MV-4-11 (cell line): ENCODE results near the gene RALGDS.
A peak's percentile ranks its signal among the peaks of the same experiment; 100 is the strongest.
"Not testable (repeated sequence)": the region's sequence is repeated elsewhere in the genome, so short reads cannot be mapped to it uniquely, and the experiment has no call there.

ENCODE experiments used
- DNase-seq: peaks from one replicate; lab custom pipeline; 2025; lab: John Stamatoyannopoulos, UW

Gene RALGDS

GRCh38 chr9:133121198-133121914 is at the start of gene RALGDS:
Gene RALGDS, minus strand, starts transcription at chr9:133121240. Its CDS starts 86 bp downstream, at chr9:133121154.
- DNase-seq: peak; percentile 98

GRCh38 chr9:133170716-133171115 is 49.7 kb upstream of the RALGDS start:
- no peak for DNase-seq

GRCh38 chr9:133169687-133170086 is 48.6 kb upstream of the RALGDS start:
- DNase-seq: not testable (repeated sequence)

- no peak for DNase-seq
Measured at GRCh38 chr9:133169102-133169501, 48.1 kb upstream of the RALGDS start.

DNA sequence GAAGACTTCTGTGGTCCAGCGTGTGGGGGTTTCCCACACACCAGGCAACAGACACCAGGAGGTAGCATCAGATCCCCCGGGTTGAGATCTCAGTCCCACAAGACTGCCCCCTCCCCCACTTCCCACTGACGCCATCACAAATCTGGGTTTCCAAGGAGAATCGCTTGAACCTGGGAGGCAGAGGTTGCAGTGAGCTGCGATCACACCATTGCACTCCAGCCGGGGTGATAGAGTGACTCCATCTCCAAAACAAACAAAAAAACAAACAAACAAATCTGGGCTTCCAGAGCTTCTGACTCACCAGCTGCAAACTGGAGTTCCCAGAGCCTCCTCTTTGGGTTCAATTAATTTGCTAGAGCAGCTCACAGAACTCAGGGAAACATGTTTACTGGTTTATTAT is 47.4 kb upstream of the RALGDS start:
- no peak for DNase-seq

- DNase-seq: no peak
Measured at GRCh38 chr9:133167769-133168168, 46.7 kb upstream of the RALGDS start.

DNA sequence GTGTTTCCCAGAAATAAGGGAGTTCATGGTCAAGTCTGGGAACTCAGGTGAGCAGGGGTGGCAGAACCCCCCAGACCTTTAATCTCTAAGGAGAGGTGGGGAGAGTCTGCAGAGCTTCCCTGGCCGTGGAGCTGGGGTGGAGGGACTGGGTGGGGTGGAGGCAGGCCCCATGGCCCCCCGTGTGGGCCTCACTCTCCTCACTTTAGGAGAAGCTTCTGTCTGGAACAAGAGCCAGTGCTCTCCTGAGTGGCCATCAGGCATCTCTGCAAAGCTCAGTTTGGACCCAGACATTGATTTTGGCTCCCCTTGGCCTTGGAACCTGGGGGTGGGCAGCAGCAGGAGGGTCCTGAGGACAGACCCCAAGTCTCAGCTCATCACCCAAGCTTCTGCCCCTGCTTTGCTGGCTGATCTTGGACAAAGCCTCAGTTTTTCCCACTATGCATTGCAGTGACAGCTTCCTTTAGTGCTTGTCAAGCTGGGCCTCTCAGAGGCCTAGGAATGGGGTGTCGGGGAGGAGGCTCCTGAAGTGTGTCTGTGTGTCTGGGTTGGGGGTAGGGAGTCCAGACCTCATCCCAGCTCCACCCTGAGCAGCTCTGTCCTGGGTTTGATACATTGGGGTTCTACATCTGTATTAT is 46.2 kb upstream of the RALGDS start:
- no peak for DNase-seq

DNA sequence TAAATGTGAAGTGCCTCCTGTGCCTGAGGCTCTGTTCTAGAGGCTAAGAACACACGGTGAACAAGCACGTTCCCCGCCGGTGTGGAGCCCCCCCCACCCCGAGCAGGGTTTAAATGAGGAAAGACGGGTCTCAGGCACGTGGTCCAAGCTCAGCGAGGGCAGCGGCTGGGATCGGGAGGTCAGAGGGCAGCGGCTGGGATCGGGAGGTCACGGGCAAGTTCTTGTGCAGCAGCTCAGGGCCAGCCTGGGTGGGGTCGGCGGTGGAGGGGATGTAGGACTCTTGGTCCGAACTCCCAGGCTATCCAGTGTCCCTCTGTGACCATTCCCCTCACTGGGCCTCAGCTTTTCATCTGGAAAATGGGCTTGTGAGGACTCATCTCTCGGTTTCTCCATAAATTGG is 45.4 kb upstream of the RALGDS start:
- no peak for DNase-seq

DNA sequence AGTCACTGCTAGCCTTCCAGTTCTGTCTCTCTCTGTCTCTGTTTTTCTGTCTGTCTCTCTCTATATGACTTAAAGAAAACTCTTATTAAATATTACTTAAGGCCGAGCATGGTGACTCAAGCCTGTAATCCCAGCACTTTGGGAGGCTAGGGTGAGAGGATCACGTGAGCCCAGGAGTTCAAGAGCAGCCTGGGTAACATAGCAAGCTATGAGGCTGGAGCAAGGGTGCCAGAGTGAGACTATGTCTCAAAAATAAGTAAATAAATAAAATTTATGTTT is 44.4 kb upstream of the RALGDS start:
- DNase-seq: no peak

DNA sequence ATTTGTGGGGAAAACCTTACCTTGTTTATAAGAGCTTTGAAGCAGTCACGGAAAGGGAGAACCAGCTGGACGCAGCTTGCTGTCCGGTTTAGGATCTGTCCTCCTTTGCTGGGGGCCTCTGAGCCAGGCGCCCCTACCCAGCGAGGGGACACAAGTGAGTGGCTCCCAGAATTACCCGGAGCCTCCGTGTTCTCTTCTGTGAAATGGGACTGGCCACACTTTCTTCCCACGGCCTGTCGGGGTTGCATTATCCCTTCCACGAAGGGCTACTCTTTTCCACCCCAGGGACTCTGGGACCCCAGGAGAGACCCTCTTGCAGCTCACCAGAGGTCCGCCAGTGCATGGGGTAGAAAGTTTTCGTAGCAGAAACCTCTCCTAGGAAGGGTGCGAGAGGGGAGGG is 43.2 kb upstream of the RALGDS start:
- no peak for DNase-seq

GRCh38 chr9:133163504-133164172 is 42.6 kb upstream of the RALGDS start, which contains the start of gene GBGT1:
Gene GBGT1, minus strand, starts transcription at chr9:133163914. Its CDS starts 1,502 bp downstream, at chr9:133162412.
- DNase-seq: peak; percentile 78

DNA sequence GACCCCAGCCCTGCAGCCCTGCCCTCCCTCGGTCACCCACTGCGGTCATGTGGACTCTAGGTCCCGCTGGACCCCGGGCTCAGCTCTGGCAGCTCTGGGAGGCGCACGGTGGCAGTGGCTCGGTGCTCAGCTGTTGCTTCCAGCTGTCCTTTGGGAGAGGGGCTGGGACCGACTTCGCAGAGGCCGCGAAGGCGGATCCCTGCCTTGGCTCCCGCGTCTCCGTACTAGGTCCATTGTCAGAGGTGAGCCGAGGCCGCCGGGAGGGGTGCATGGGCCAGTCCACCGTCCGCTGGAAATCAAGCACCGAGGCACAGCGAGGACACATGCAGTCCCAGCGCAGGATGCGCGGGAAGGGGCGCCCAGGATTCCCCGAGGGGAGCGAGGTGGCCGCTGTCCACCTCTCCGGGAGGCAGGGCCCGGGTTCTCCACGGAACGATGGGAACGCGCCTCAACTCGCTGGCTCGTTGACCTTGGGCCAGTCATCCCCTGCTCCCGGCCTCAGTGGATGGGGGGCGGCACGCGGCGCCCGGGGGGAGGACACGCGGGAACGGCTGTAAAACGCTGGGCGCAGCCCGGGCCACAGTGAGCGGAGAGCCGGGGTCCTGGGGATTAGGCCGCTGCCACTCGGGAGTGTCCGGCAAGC is 41.9 kb upstream of the RALGDS start:
- no peak for DNase-seq

GRCh38 chr9:133161547-133161950 is 40.5 kb upstream of the RALGDS start:
- no peak for DNase-seq

GRCh38 chr9:133160742-133161546 is 39.9 kb upstream of the RALGDS start:
- DNase-seq: peak; percentile 86

DNA sequence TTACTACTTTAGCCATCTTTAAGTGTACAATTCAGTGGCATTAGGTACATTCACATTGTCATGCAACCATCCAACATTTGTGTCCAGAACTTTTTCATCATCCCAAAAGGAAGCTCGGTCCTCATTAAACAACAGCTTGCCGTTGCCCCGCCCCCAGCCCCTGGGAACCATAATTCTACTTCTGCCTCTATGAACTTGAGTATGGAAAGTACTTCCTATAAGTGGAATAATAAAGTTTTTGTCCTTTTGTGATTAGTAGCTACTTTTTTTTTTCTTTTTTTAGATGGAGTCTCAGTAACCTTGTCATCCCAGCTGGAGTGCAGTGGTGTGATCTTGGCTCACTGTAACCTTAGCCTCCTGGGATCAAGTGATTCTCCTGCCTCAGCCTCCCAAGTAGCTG is 37.7 kb upstream of the RALGDS start:
- no peak for DNase-seq

DNA sequence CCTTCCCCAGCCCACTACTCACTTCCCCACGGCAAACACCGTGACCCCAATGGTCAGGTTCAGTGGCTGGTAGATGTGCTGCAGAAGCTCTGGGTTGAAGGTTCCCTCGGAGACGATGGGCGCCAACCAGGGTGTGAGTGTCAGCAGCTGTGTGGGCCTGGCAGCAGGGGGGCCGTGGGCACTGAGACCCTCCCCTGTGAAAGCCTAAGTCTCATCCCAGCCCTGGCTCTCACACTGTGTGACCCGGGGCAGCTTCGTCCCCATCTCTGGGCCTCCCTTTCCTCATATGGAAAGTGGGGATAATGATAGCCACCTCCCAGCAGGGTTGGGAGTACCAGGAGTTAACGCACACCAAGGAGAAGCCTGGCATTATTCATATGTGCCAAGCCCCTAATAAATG is 34.1 kb upstream of the RALGDS start:
- no peak for DNase-seq

- no peak for DNase-seq
Measured at GRCh38 chr9:133154097-133154989, 33.3 kb upstream of the RALGDS start.

DNA sequence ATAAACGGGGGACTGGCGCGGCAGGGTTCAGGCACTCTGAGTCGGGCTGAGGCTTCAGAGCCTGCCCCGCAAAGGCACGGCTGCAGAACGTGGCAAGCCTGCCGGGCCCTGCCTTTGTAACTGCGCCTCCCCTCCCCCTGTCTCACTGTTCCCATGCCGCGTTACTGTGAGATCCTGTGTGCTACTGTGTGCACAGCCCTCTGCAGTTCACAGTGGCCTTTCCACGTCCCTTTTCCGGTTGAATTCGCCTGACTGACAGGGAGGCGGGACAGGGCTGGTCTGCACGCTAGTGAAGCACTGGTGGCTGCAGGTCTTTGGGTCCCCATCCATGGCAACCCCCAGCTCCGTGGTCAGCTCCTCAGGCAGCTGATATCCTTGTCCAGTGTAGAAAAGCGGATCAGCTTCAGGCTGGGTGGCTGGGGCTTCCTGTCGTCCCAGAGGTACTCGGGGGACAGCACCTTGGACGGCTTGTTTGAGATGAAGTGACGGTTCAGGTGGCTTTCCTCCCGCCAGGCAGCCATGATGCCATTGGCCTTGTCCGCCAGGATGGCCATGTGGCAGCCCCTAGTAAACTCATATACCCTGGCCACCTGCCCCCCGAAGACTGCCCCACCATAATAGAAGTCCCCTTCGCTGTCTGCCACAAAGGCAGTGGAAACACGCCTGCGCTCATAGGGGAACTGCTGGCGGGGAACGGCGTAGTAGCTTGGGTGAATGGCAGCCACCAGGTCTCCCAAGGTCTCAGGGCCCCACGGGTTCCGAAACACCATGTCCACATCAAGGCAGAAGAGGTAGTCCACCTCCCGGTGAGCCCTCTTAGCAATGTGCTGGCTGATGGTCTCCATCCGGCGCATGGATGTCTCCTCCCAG is 32.4 kb upstream of the RALGDS start:
- no peak for DNase-seq

GRCh38 chr9:133151601-133152525 is 30.8 kb upstream of the RALGDS start:
- DNase-seq: no peak
